ENCODE measurements around the gene RAPGEF2.

- TF ChIP-seq CTCF (conservative IDR thresholded peaks at IDR 0.05): no peak
- no peak for TF ChIP-seq ZFX (IDR thresholded peaks at IDR 0.05)
Observed at GRCh38 chr4:159237975-159238374, 135.1 kb downstream of the RAPGEF2 start.
